ENCODE data around the gene DHX9. TPM values are rescaled to one million over a fixed set of nuclear protein-coding genes. Genes with fewer than 3 reads are reported as not detected.

The DHX9 gene
- total RNA-seq, 1 experiment from 2014 or later = 220 TPM

DNA sequence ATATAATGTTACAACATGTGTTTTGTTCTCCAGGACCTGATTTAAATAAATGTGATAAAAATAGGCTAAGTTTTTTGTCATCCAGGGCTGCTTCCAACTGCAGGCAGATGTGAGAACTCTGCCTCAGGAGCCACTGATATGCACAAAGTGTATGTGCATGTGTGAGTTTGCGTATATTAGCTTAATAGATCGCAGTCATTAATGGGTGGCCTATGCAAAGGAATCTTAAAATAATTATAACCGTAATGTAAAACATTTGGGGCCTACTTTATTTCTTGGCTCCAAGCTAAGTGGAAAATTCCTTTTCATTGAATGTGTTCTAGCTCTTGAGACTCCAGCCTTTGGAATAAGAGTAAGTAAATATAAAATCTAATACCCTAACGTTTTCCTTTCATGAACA is 16.8 kb downstream of the DHX9 start:
- no peak overlapping the region for H3K4me3 ChIP-seq (replicated peaks in 1 of 2; ENCODE audit: low read depth in 1 of 2, low read length in 2 of 2)
- H3K9me2 ChIP-seq (ENCODE audit: insufficient read depth) = no peaks in the 10 kb centered on the region
- TSS peak; percentile 1 for BruUV-seq (replicated peaks)
- no peaks in the 10 kb centered on the region for H3K9me3 ChIP-seq (ENCODE audit: control insufficient read depth in 1 of 2, insufficient read depth in 1 of 2, low read depth in 1 of 2, low read length in 2 of 2)
- H3K27ac ChIP-seq (ENCODE audit: low read depth, low read length) = no peak overlapping the region
- H3K4me2 ChIP-seq (ENCODE audit: low read length) = no peak overlapping the region
- ChIA-PET POLR2A (no interaction called here), CTCF (no interaction called here), RAD21 (ENCODE audit: low non-redundant PET in 1 of 2, low total read pairs in 2 of 2, uncharacterized antibody in 2 of 2, unreplicated experiment in 2 of 2) (no interaction called here)
- intact Hi-C loops (cut with micrococcal nuclease) = no loop called here
- no peak overlapping the region for H2AFZ ChIP-seq (ENCODE audit: low read depth, low read length, poor library complexity, severe bottlenecking)
- TF ChIP-seq ELF1 (IDR thresholded peaks at IDR 0.05; ENCODE audit: borderline replicate concordance, low read depth) (no peak), EGR1 (IDR thresholded peaks at IDR 0.05; ENCODE audit: low read depth) (no peak), SIN3A (IDR thresholded peaks at IDR 0.05; ENCODE audit: low read depth) (no peak), JUND (IDR thresholded peaks at IDR 0.05) (no peak), YY1 (IDR thresholded peaks at IDR 0.05; ENCODE audit: extremely low read depth, insufficient replicate concordance, low read depth, low read length) (no peak), CBX3 (IDR thresholded peaks at IDR 0.05; ENCODE audit: low read depth) (no peak), RAD21 (IDR thresholded peaks at IDR 0.05; ENCODE audit: low read depth) (no peak), ZFX (IDR thresholded peaks at IDR 0.05) (no peak), ZNF274 (IDR thresholded peaks at IDR 0.05; ENCODE audit: low read depth, low read length) (no peak), SP1 (IDR thresholded peaks at IDR 0.05; ENCODE audit: low read depth) (no peak), EZH2phosphoT487 (IDR thresholded peaks at IDR 0.05; ENCODE audit: borderline replicate concordance) (no peak)
- TF ChIP-seq, protein P1, sequence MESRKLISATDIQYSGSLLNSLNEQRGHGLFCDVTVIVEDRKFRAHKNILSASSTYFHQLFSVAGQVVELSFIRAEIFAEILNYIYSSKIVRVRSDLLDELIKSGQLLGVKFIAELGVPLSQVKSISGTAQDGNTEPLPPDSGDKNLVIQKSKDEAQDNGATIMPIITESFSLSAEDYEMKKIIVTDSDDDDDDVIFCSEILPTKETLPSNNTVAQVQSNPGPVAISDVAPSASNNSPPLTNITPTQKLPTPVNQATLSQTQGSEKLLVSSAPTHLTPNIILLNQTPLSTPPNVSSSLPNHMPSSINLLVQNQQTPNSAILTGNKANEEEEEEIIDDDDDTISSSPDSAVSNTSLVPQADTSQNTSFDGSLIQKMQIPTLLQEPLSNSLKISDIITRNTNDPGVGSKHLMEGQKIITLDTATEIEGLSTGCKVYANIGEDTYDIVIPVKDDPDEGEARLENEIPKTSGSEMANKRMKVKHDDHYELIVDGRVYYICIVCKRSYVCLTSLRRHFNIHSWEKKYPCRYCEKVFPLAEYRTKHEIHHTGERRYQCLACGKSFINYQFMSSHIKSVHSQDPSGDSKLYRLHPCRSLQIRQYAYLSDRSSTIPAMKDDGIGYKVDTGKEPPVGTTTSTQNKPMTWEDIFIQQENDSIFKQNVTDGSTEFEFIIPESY (IDR thresholded peaks at IDR 0.05; ENCODE audit: extremely low read depth, insufficient replicate concordance, low read length) = no peak
- TF ChIP-seq, protein P2, sequence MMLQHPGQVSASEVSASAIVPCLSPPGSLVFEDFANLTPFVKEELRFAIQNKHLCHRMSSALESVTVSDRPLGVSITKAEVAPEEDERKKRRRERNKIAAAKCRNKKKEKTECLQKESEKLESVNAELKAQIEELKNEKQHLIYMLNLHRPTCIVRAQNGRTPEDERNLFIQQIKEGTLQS (IDR thresholded peaks at IDR 0.05) = no peak
- no peak for ATAC-seq
- H3K4me1 ChIP-seq (ENCODE audit: control insufficient read depth in 1 of 2, insufficient read depth in 2 of 2, low read length in 2 of 2) = no peaks in the 10 kb centered on the region
- H3K27me3 ChIP-seq (ENCODE audit: insufficient read depth, low read length) = no peaks in the 10 kb centered on the region
- peaks cover 38% of the 10 kb centered on the region; the same call in 1 of the 2 replicates for H4K20me1 ChIP-seq (ENCODE audit: insufficient read depth)
- no peak overlapping the region for H3K9ac ChIP-seq (ENCODE audit: low read length)
- DNase-seq (ENCODE audit: low read depth, low spot score) = no peak
- peaks cover 100% of the 10 kb centered on the region for H3K79me2 ChIP-seq (ENCODE audit: insufficient read depth, low read length)
- peaks cover 87 to 89% of the 10 kb centered on the region in 2 experiments for H3K36me3 ChIP-seq (ENCODE audit: control insufficient read depth in 1 of 2, insufficient read depth in 2 of 2, low read length in 2 of 2)

All from HCT116 (cell line).